Right renal pelvis (tissue), 4 donors: ENCODE results near the gene NCAN. TPM values are rescaled to one million over a fixed set of nuclear protein-coding genes. Genes with fewer than 3 reads are reported as not detected.
A peak's percentile ranks its signal among the peaks of the same experiment; 100 is the strongest.
"Not testable (repeated sequence)": the region's sequence is repeated elsewhere in the genome, so short reads cannot be mapped to it uniquely, and the experiment has no call there.

ENCODE experiments used
- DNase-seq, 4 donors: peaks; one replicate each; pipeline ENCODE4 v3.0.0-alpha.2; 2013; ENCODE audit warnings: low read depth in 4 of 4, low spot score in 3 of 4, missing footprints in 1 of 4
- polyA plus RNA-seq, 4 donors: library from polyadenylated mRNA; unstranded; fragments of 120-200 nt; gene quantifications; one replicate each; pipeline ENCODE4 v1.2.1, GENCODE V29; 2013; ENCODE audit not compliant: insufficient read length in 4 of 4

The NCAN gene
- under 1 TPM in 3 of 4 donors, not detected in 1; 0.12 to 0.27 (median 0.14) TPM for polyA plus RNA-seq

GRCh38 chr19:19211499-19212420 lies at the start of gene NCAN:
NCAN (plus strand) TSS chr19:19211958; CDS start chr19:19216954, 4,996 bp downstream.
- no peak for DNase-seq

- DNase-seq: no peak
These were observed 49.3 kb upstream of the NCAN start for GRCh38 chr19:19162495-19162894.

DNA sequence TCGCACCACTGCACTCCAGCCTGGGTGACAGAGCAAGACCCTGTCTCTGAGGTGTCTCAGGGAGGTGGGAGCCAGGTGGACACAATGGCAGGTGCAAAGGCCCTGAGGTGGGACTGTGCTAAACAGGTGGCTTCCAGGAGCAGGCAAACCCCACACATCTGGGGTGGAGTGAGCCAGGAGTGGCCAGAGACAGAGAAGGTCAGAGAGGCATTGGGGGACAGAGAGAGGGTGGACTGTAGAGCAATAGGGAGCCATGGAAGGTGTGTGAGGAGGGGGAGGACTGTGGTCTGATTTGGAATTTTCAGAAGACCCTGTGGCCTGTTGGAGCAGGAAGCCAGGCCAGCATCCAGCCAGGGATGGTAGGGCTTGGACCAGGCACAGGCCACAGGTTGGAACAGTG lies 46.4 kb upstream of the NCAN start:
- DNase-seq: no peak

- DNase-seq: no peak
These were observed 44.1 kb upstream of the NCAN start for GRCh38 chr19:19167612-19168011.

- DNase-seq: no peak
These were observed 42.3 kb upstream of the NCAN start for GRCh38 chr19:19169236-19170052.

GRCh38 chr19:19170053-19170872 lies 41.5 kb upstream of the NCAN start, which contains the start of gene MEF2B:
MEF2B (minus strand) TSS chr19:19170263; CDS start chr19:19150735, 19,528 bp downstream.
- peak in 3 of 4 donors; percentile 38 to 49 (median 43) for DNase-seq

DNA sequence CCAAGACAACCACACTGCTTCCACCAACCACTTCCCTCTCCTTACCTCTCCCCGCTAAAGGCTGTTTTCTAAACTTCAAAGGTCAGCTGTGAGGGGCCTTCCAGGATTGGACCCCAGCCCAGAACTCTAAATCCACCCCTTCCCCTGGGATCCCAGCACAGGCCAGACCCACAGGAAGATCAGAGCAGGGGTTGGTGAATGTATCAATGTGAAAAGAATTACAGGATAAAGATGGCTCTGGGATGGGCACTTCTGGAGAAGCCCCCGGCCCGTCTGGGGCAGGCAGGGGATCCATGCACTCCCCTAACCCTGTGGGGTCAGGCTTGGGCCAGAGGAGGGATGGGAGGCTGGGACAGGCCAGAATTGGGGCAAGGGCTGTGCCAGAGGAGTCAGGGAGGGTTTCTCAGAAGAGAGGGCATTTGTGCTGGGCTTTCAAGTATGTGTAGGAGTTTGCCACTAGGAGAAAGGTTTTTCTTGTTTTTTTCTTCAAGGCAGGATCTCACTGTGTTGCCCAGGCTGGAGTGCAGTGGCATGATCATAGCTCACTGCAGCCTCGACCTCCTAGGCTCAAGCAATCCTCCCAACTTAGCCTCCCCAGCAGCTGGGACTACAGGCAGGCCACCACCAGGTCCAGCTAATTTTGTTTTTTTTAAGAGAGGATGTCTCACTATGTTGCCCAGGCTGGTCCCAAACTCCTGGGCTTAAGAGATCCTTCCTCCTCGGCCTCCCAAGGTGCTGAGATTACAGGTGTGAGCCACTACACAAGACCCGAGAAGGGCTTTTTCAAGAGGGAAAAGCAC lies 40.7 kb upstream of the NCAN start:
- DNase-seq: no peak

GRCh38 chr19:19171821-19172532 lies 39.8 kb upstream of the NCAN start:
- DNase-seq: no peak

GRCh38 chr19:19173243-19173642 lies 38.5 kb upstream of the NCAN start:
- DNase-seq: not testable (repeated sequence)

DNA sequence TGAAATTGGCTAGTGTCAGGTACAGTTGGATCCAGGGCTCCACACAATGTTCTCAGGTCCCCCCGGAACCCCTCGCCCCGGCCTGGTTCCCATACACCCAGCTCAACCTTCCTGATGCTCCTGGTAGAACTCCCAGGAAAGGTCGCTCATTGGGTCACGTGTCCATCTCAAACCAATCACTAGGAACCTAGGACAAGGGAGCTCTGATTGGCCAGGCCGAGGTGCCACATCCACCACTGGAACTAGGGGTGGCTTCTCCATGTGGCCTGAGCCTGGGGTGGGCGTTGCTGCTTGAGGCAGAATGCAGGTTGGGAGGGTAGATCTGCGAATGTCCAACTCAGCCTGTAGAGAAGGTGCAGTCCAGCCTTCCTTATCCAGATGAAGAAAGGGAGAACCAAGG lies 34.8 kb upstream of the NCAN start:
- DNase-seq: no peak

- DNase-seq: no peak
These were observed 32.0 kb upstream of the NCAN start for GRCh38 chr19:19179548-19180441.

DNA sequence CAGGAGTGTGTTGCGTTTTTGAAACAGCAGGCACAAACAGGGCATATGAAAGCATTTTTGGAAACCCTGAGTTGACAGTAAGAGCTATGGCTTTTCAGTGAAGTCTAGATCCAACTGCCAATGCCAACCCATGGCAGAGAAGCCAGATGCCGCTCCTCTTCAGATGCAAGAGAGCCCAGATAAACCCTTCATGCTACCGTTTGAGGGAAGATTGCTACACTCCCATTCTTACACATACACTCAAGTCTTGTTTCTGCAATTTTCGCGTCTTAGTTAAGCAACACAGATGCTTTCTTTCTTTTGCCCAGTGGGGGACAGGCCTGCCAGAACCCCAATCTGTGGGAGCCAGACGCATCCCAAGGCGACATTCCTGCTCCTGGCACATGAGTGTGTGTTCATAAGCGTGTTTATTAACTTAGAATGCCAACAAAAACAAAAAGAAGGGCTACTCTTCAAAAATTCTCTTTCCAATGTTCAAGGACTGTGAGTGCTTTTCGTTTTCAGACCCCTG lies 30.2 kb upstream of the NCAN start:
- DNase-seq: no peak

GRCh38 chr19:19185853-19186740 lies 25.7 kb upstream of the NCAN start:
- no peak for DNase-seq

DNA sequence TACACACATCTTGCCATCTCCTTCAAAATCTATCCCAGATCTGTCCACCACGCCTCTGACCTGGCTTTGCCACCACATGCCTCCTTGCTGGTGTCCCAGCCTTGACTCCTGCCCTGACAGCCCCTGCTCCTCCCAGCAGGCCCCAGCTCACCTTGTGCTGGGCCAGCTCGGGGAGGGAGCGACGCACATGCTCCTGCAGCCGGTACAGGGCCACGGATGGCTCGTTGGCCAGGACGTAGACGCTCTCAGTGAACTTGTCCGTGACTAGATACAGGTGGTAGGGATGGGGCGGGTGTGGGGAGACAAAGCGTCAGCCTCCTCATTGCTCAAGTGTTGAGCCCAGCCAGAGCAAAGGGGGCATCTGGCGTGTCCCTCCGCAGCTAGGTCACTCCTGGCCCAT lies 25.0 kb upstream of the NCAN start:
- no peak for DNase-seq

- no peak for DNase-seq
These were observed 20.0 kb upstream of the NCAN start for GRCh38 chr19:19191768-19192077.

DNA sequence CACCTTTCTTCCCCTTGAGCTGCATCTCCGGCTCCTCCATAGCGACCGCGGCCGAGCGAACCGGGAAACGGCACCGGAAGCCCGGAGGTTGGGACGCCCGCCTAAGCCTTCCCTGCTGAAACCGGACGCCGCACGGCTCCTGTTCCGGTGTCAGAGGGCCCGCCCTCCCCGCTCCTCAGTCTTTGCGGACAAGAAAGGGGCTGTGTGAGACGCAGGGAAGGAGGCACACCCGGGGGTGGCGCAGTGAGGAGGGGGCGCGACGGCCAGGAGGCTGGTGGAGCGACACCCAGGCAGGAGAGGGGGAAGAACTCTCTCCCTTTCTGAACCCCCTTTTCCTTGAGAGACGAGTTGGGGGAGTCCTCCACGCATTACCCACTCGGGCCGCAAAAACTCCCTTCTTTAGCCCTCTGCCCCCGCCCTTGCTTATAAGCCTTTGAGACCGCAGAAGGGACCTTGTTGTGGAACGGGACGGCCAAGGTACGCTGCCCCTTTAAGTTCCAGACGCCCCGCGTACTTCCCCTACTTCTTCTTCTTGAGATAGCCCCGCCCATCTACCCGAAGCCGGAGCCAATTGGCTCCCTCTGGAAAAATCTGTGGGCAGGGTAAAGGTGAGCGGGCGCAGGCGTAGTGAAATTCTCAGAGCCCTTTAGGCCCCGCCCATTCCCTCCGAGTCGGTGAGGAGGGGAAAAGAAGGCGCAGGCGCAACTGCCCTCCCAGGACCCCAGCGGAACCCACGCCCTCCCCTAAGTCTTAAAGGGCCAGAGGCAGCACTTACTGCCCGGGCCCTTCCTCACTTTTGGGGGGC lies 19.5 kb upstream of the NCAN start, which contains the start of the genes BORCS8 and RFXANK:
BORCS8 (minus strand) TSS at position 75 of the 805 bp plus-strand sequence; CDS start at position 40, 35 bp downstream.
RFXANK (plus strand) TSS at position 181 of the 805 bp plus-strand sequence. CDS start 1,689 bp downstream, outside the sequence.
- DNase-seq: peak; percentile 98 to 100 (median 100)
